Osteoblast (primary cell): Measurements from ENCODE around the gene TMC3. TPM values are rescaled to one million over a fixed set of nuclear protein-coding genes. Genes with fewer than 3 reads are reported as not detected.

Source experiments
- DNase-seq: peaks from one replicate; pipeline ENCODE4 v3.0.0; 2011; ENCODE audit warnings: low spot score, mixed read lengths; ENCODE audit not compliant: insufficient read length; ENCODE audit errors: missing footprints
- H2AFZ ChIP-seq: 2 replicates; pipeline ENCODE4 v1.6.0; 2011; ENCODE audit warnings: mild to moderate bottlenecking, low read length
- H3K27ac ChIP-seq: 2 replicates; pipeline ENCODE4 v1.5.1; 2011; ENCODE audit warnings: mild to moderate bottlenecking, low read depth, low read length, moderate library complexity
- H3K27me3 ChIP-seq: 2 replicates; pipeline ENCODE4 v1.6.0; 2012; ENCODE audit warnings: mild to moderate bottlenecking, control low read depth, inconsistent platforms, low read length, moderate library complexity; ENCODE audit not compliant: insufficient read depth
- H3K36me3 ChIP-seq: 2 replicates; pipeline ENCODE4 v1.5.1; 2011; ENCODE audit warnings: mild to moderate bottlenecking, low read length, control low read depth, moderate library complexity; ENCODE audit not compliant: insufficient read depth
- H3K4me1 ChIP-seq: 2 replicates; pipeline ENCODE4 v1.5.1; 2011; ENCODE audit warnings: mild to moderate bottlenecking, low read length, control low read depth, moderate library complexity; ENCODE audit not compliant: insufficient read depth
- H3K4me2 ChIP-seq: 2 replicates; pipeline ENCODE4 v1.6.0; 2011; ENCODE audit warnings: mild to moderate bottlenecking, low read length; ENCODE audit not compliant: insufficient read depth
- H3K4me3 ChIP-seq: fragments of 200-600 bp; sonication (generic); 3 replicates; pipeline ENCODE4 v1.5.1; 2012; ENCODE audit warnings: mild to moderate bottlenecking, low read length, inconsistent platforms; ENCODE audit not compliant: insufficient read depth
- H3K79me2 ChIP-seq: 2 replicates; pipeline ENCODE4 v1.6.0; 2012; ENCODE audit warnings: mild to moderate bottlenecking, low read length, control low read depth, inconsistent platforms; ENCODE audit not compliant: insufficient read depth
- H3K9me3 ChIP-seq: 2 replicates; pipeline ENCODE4 v1.5.1; 2011; ENCODE audit warnings: low read depth, low read length, control low read depth
- H4K20me1 ChIP-seq: 2 replicates; pipeline ENCODE4 v1.6.0; 2012; ENCODE audit warnings: mild to moderate bottlenecking, low read length, control low read depth; ENCODE audit not compliant: insufficient read depth
- total RNA-seq: library from RNA; depleted of rRNA; stranded (reverse); fragments of >200 nt; gene quantifications from 2 replicates; pipeline ENCODE4 v1.2.3, GENCODE V29; 2012
- TF ChIP-seq, protein P1 (sequence below): IDR thresholded peaks from 2 replicates; pipeline ENCODE4 v1.5.1; 2011; ENCODE audit warnings: mild to moderate bottlenecking, low read depth, low read length, moderate library complexity; ENCODE audit errors: extremely low read depth

The TMC3 gene
- total RNA-seq, 1 donor = not detected

DNA sequence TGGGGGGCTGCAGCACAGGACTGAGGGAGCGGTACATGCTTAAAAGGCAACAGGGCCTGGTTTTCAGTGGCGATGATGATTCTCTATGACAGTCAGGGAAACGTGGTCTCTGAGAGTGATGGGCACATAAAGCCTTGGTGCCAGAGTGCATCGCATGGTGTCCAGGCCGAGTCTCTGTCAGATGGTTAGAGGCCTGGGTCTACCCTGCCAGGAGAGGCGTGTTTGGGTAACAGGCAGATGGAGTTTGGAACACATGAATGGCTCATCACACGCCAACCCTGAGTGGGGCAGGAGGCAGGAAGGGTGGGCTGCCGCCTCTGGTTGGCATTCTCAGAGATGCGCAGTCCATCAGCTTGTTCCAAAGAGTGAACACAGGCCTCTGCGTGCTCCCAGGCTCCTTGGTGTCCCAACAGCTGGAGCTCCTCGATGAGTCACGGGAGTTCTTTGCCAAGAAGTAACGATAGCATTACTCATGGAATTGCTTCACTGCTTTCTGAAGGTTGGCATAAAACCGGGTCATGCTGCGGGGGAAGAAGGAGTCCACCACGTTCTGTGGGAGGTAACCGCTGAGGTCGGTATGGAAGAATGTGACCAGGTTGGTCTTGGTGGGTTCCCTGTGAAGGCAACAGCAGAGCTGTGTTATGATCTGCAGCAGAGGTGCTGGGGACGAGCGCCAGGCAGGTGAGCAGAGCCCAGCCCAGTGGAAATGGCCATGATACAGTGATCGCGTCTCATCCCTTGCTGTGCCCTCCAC is 61.0 kb downstream of the TMC3 start:
- Histone ChIP-seq H2AFZ (peak overlapping the region; percentile 26), H3K4me2 (peak overlapping the region; percentile 61)

DNA sequence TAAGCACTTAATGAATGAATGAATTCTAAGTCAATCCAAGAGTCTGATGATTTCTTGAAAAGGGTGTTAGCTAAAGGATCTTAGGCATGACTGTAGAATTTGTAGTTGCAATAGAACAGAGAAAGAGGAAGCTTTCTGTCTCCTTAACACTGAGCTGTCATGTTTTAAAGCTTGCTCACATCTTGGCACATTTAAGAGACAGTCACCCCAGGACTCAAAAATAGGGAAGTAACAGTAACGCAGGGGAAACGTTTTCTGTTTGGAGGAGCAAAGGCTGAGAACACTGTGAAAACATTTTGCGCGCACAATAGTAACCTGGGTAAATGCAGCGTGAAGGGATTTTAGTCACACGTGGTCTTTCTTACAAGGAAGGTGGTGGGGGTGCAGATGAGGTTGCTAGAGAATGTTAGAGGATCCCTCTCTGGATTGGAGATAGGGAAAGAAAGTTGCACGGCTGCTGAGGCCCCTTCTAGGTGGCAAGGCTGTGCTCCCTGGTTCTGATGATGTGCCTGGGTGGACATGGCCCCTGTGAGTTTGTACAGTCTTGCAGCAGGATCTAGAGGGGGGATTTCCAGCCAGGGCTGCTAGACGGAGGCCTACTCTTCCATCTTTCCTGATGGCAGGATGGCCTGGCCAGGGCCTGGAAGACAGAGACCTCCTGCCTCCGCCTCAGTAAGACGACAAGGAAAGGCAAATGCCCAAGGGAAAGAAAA is 62.1 kb downstream of the TMC3 start:
- H3K4me1 ChIP-seq = peaks cover 44% of the 10 kb centered on the region
- H3K4me2 ChIP-seq = no peak overlapping the region
- no peaks in the 10 kb centered on the region for H3K27me3 ChIP-seq
- H3K4me3 ChIP-seq = no peak overlapping the region
- TF ChIP-seq, protein P1, sequence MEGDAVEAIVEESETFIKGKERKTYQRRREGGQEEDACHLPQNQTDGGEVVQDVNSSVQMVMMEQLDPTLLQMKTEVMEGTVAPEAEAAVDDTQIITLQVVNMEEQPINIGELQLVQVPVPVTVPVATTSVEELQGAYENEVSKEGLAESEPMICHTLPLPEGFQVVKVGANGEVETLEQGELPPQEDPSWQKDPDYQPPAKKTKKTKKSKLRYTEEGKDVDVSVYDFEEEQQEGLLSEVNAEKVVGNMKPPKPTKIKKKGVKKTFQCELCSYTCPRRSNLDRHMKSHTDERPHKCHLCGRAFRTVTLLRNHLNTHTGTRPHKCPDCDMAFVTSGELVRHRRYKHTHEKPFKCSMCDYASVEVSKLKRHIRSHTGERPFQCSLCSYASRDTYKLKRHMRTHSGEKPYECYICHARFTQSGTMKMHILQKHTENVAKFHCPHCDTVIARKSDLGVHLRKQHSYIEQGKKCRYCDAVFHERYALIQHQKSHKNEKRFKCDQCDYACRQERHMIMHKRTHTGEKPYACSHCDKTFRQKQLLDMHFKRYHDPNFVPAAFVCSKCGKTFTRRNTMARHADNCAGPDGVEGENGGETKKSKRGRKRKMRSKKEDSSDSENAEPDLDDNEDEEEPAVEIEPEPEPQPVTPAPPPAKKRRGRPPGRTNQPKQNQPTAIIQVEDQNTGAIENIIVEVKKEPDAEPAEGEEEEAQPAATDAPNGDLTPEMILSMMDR = no peak
- peaks cover 25% of the 10 kb centered on the region for H3K36me3 ChIP-seq
- no peaks in the 10 kb centered on the region for H3K79me2 ChIP-seq
- no peaks in the 10 kb centered on the region for H4K20me1 ChIP-seq
- H2AFZ ChIP-seq = no peak overlapping the region
- H3K9me3 ChIP-seq = no peaks in the 10 kb centered on the region
- DNase-seq = no peak
- H3K27ac ChIP-seq = peak overlapping the region; percentile 88

More for the DNA sequence above, 61.0 kb downstream of the TMC3 start:
- Histone ChIP-seq H3K9me3 (no peaks in the 10 kb centered on the region), H3K36me3 (peaks cover 33% of the 10 kb centered on the region), H3K27ac (peak overlapping the region; percentile 88), H3K4me3 (no peak overlapping the region), H3K27me3 (no peaks in the 10 kb centered on the region), H3K79me2 (no peaks in the 10 kb centered on the region), H3K4me1 (peaks cover 44% of the 10 kb centered on the region), H4K20me1 (no peaks in the 10 kb centered on the region)
- TF ChIP-seq, protein P1 = no peak
- DNase-seq = peak; percentile 97

DNA sequence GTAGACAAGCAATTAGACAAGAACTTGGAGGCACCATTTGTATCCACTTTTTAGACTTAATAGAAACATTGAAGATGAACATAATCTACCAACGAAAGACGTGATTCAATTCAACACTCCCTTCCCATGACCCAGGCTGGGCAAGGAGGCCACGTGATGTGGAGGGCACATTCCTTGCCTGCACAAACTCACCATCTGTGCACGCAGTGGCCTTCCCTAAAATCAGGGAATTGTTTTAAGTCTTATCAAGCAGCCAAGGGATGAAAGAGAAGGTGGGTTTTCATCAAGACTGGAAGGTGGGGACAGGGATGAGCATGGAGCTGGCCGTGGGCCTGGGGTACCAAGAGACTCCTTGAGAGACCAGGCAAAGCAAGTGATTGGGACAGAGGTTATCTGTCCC is 63.5 kb downstream of the TMC3 start:
- TF ChIP-seq, protein P1 = no peak
- Histone ChIP-seq H3K36me3 (peaks cover 17% of the 10 kb centered on the region), H4K20me1 (no peaks in the 10 kb centered on the region), H3K27ac (peak overlapping the region; percentile 88), H2AFZ (no peak overlapping the region), H3K4me2 (no peak overlapping the region), H3K79me2 (no peaks in the 10 kb centered on the region), H3K4me1 (peaks cover 44% of the 10 kb centered on the region), H3K27me3 (no peaks in the 10 kb centered on the region), H3K4me3 (no peak overlapping the region), H3K9me3 (no peaks in the 10 kb centered on the region)
- no peak for DNase-seq
